ENCODE measurements around the gene PSMD1.

DNA sequence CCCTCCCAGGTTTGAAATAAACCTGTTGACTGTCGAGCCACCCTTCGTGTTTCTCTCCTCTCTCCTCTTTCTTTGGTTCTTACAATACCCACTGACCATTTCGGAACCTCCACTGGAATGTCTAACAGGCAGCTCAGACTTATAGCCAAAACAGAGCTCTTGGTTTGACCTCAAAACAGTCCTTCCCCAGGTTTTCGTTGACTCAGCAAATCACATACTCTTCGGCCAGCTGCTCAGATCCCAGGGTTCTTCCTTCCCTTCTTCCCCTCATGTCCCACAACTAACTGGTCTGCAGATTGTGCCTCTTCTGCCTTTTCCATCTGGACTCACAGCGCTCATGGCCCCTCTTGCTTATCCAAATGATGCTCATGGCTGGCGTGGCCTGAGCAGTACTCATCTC, 146.4 kb downstream of the PSMD1 start:
- TF ChIP-seq, protein P1, sequence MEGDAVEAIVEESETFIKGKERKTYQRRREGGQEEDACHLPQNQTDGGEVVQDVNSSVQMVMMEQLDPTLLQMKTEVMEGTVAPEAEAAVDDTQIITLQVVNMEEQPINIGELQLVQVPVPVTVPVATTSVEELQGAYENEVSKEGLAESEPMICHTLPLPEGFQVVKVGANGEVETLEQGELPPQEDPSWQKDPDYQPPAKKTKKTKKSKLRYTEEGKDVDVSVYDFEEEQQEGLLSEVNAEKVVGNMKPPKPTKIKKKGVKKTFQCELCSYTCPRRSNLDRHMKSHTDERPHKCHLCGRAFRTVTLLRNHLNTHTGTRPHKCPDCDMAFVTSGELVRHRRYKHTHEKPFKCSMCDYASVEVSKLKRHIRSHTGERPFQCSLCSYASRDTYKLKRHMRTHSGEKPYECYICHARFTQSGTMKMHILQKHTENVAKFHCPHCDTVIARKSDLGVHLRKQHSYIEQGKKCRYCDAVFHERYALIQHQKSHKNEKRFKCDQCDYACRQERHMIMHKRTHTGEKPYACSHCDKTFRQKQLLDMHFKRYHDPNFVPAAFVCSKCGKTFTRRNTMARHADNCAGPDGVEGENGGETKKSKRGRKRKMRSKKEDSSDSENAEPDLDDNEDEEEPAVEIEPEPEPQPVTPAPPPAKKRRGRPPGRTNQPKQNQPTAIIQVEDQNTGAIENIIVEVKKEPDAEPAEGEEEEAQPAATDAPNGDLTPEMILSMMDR (IDR thresholded peaks at IDR 0.05), result no peak
- no peak for TF ChIP-seq ZFX (IDR thresholded peaks at IDR 0.05; ENCODE audit: borderline replicate concordance)
